ENCODE data around the gene CABP4.

DNA sequence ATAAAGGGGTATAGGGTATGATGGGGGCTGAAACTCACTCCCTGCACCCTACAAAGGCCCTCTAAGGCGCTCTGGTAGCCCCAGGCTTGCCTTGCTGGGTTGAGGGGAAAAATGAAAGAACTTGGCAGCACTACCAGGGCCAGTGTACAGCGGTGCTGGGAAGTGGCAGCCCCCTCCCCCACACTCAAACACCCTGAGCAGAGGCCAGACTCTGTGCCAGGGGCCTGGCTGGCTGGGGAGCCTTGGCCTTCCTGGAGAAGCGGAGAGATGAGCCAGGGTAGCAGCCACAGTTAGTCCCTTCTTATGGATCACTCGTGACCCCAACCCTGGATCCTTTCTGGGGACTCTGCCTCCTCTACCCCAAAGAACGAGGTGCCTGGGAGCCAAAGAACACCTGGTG is 11.2 kb downstream of the CABP4 start:
- TF ChIP-seq EZH2 (IDR thresholded peaks at IDR 0.05; ENCODE audit: borderline replicate concordance, low read depth, low read length, severe bottlenecking) (no peak), POLR2A (IDR thresholded peaks at IDR 0.05; ENCODE audit: low read depth, low read length) (no peak), MYC (IDR thresholded peaks at IDR 0.05; ENCODE audit: low read depth, low read length) (no peak)
- TF ChIP-seq, protein P1, sequence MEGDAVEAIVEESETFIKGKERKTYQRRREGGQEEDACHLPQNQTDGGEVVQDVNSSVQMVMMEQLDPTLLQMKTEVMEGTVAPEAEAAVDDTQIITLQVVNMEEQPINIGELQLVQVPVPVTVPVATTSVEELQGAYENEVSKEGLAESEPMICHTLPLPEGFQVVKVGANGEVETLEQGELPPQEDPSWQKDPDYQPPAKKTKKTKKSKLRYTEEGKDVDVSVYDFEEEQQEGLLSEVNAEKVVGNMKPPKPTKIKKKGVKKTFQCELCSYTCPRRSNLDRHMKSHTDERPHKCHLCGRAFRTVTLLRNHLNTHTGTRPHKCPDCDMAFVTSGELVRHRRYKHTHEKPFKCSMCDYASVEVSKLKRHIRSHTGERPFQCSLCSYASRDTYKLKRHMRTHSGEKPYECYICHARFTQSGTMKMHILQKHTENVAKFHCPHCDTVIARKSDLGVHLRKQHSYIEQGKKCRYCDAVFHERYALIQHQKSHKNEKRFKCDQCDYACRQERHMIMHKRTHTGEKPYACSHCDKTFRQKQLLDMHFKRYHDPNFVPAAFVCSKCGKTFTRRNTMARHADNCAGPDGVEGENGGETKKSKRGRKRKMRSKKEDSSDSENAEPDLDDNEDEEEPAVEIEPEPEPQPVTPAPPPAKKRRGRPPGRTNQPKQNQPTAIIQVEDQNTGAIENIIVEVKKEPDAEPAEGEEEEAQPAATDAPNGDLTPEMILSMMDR (IDR thresholded peaks at IDR 0.05; ENCODE audit: extremely low read depth in 1 of 2, insufficient read depth in 1 of 2, low read depth in 1 of 2, low read length in 2 of 2) = no peak
